ENCODE data around the gene TBCK. TPM values are rescaled to one million over a fixed set of nuclear protein-coding genes. Genes with fewer than 3 reads are reported as not detected.
A peak's percentile ranks its signal among the peaks of the same experiment; 100 is the strongest.
"Not testable (repeated sequence)": the region's sequence is repeated elsewhere in the genome, so short reads cannot be mapped to it uniquely, and the experiment has no call there.

Gene TBCK
- polyA plus RNA-seq, 1 of the 3 experiments (the other 2 are of a cell fraction): 14.6 TPM

DNA sequence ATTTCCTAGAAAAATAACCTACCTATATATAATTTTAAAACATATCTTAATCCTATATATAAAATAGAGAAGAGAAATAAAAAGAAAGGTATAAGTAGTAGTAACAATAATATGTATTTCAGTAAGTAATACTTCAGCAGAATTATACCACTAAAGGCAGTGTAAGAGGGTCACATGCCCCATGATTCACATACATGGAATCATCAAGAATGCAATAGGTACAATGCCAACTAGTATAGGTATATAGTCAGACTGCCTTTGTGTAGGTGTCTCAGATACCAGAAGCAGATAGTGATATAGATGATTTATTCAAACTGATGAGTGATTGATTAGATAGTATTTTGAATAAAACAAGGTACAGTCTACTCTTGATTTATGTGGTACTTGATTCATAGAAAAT, 9.8 kb upstream of the TBCK start:
- no peaks in the 10 kb centered on the region for H3K27me3 ChIP-seq (ENCODE audit: insufficient read depth)
- H4K20me1 ChIP-seq (ENCODE audit: insufficient read depth): no peaks in the 10 kb centered on the region
- DNase-seq: no peak
- no peaks in the 10 kb centered on the region; the same call in 1 of the 2 replicates for H3K9me2 ChIP-seq
- no peaks in the 10 kb centered on the region; the same call in 1 of the 2 replicates for H3K9me3 ChIP-seq
- peaks cover 34% of the 10 kb centered on the region for H3F3A ChIP-seq (replicated peaks; ENCODE audit: insufficient read depth)
- ChIA-PET CTCF (no interaction called here), POLR2A (no interaction called here)
- H3K9ac ChIP-seq: no peak overlapping the region
- H2AFZ ChIP-seq (ENCODE audit: low read depth): no peak overlapping the region
- TF ChIP-seq, protein P1, sequence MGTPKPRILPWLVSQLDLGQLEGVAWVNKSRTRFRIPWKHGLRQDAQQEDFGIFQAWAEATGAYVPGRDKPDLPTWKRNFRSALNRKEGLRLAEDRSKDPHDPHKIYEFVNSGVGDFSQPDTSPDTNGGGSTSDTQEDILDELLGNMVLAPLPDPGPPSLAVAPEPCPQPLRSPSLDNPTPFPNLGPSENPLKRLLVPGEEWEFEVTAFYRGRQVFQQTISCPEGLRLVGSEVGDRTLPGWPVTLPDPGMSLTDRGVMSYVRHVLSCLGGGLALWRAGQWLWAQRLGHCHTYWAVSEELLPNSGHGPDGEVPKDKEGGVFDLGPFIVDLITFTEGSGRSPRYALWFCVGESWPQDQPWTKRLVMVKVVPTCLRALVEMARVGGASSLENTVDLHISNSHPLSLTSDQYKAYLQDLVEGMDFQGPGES (IDR thresholded peaks at IDR 0.05; ENCODE audit: low read depth, low read length): no peak
- TF ChIP-seq, protein P2, sequence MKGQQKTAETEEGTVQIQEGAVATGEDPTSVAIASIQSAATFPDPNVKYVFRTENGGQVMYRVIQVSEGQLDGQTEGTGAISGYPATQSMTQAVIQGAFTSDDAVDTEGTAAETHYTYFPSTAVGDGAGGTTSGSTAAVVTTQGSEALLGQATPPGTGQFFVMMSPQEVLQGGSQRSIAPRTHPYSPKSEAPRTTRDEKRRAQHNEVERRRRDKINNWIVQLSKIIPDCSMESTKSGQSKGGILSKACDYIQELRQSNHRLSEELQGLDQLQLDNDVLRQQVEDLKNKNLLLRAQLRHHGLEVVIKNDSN (IDR thresholded peaks at IDR 0.05; ENCODE audit: borderline replicate concordance, low read depth): peak; percentile 62; the same call in 1 of the 2 replicates
- no peak overlapping the region for H3K27ac ChIP-seq (ENCODE audit: low read depth in 2 of 2, low read length in 1 of 2)
- H3K4me2 ChIP-seq: no peak overlapping the region
- peaks cover 0 to 8% of the 10 kb centered on the region in 2 experiments; a peak in 2 of 4 replicates for H3K4me1 ChIP-seq (ENCODE audit: control insufficient read depth in 1 of 2, insufficient read depth in 2 of 2, low read depth in 1 of 2, low read length in 1 of 2)
- H3K79me2 ChIP-seq (ENCODE audit: insufficient read depth): peaks cover 49% of the 10 kb centered on the region
- no peak overlapping the region for H3K4me3 ChIP-seq (ENCODE audit: low read depth in 2 of 2, low read length in 1 of 2)
- peaks cover 50 to 68% of the 10 kb centered on the region in 2 experiments for H3K36me3 ChIP-seq (replicated peaks in 1 of 2; ENCODE audit: control insufficient read depth in 1 of 2, insufficient read depth in 2 of 2, low read length in 1 of 2)

DNA sequence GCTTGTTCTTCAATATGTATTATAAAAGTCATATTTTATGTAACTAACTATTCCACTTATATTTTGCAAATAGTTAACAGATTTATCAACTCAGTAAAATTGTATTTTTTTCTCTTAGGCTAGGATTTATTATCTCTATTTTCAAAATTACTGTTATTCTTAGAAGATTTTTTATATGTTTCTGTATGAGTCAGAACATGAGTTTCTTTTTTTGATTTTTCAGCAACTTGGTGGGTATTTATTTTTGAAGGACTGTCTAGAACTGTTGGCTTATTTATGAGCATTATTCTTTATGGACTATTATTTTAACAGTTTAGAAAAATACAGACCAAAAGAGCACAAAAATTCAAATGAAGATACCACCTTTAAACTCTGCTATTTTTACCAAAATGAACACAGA, 7.1 kb upstream of the TBCK start:
- H3K79me2 ChIP-seq (ENCODE audit: insufficient read depth): peaks cover 76% of the 10 kb centered on the region

DNA sequence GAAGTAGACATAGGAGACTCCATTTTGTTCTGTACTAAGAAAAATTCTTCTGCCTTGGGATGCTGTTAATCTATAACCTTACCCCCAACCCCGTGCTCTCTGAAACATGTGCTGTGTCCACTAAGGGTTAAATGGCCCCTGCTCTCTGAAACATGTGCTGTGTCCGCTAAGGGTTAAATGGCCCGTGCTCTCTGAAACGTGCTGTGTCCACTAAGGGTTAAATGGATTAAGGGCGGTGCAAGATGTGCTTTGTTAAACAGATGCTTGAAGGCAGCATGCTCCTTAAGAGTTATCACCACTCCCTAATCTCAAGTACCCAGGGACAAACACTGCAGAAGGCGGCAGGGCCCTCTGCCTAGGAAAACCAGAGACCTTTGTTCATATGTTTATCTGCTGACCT, 5.8 kb upstream of the TBCK start:
- Histone ChIP-seq H3K4me1 (ENCODE audit: control insufficient read depth in 1 of 2, insufficient read depth in 2 of 2, low read depth in 1 of 2, low read length in 1 of 2) (peaks cover 9 to 21% of the 10 kb centered on the region in 2 experiments; a peak in 3 of 4 replicates), H3K36me3 (replicated peaks in 1 of 2; ENCODE audit: control insufficient read depth in 1 of 2, insufficient read depth in 2 of 2, low read length in 1 of 2) (peaks cover 25 to 34% of the 10 kb centered on the region in 2 experiments), H3K79me2 (ENCODE audit: insufficient read depth) (peaks cover 89% of the 10 kb centered on the region)
- CTCF ChIA-PET; H3K9me3 ChIP-seq; H4K20me1 ChIP-seq (ENCODE audit: insufficient read depth); H2AFZ ChIP-seq (ENCODE audit: low read depth); DNase-seq; H3K9me2 ChIP-seq; H3K4me2 ChIP-seq; H3K27me3 ChIP-seq (ENCODE audit: insufficient read depth); POLR2A ChIA-PET; H3K4me3 ChIP-seq (ENCODE audit: low read depth in 2 of 2, low read length in 1 of 2); H3K9ac ChIP-seq; H3F3A ChIP-seq (replicated peaks; ENCODE audit: insufficient read depth); H3K27ac ChIP-seq (ENCODE audit: low read depth in 2 of 2, low read length in 1 of 2): not testable (repeated sequence)
- WGBS (ENCODE audit: low lambda C conversion rate): 86% methylated on average over 5 of the region's 6 CpGs

More for the DNA sequence above, 7.1 kb upstream of the TBCK start:
- peaks cover 0 to 12% of the 10 kb centered on the region in 2 experiments; a peak in 2 of 4 replicates for H3K4me1 ChIP-seq (ENCODE audit: control insufficient read depth in 1 of 2, insufficient read depth in 2 of 2, low read depth in 1 of 2, low read length in 1 of 2)
- H3K27ac ChIP-seq (ENCODE audit: low read depth in 2 of 2, low read length in 1 of 2): no peak overlapping the region
- POLR2A ChIA-PET: no interaction called here
- CTCF ChIA-PET: no interaction called here
- no peak for DNase-seq
- H3K36me3 ChIP-seq (replicated peaks in 1 of 2; ENCODE audit: control insufficient read depth in 1 of 2, insufficient read depth in 2 of 2, low read length in 1 of 2): peaks cover 34 to 46% of the 10 kb centered on the region in 2 experiments
- H3K9me3 ChIP-seq: no peaks in the 10 kb centered on the region; the same call in 1 of the 2 replicates
- H3K27me3 ChIP-seq (ENCODE audit: insufficient read depth): no peaks in the 10 kb centered on the region
- H3K4me3 ChIP-seq (ENCODE audit: low read depth in 2 of 2, low read length in 1 of 2): no peak overlapping the region
- no peak overlapping the region for H3K9ac ChIP-seq
- no peaks in the 10 kb centered on the region for H4K20me1 ChIP-seq (ENCODE audit: insufficient read depth)
- H3K4me2 ChIP-seq: no peak overlapping the region
- TF ChIP-seq POLR2AphosphoS5 (IDR thresholded peaks at IDR 0.05; ENCODE audit: low read depth, low read length) (no peak), RXRA (IDR thresholded peaks at IDR 0.05; ENCODE audit: borderline replicate concordance, low read depth) (no peak), NRF1 (IDR thresholded peaks at IDR 0.05; ENCODE audit: low read depth, low read length) (no peak), ELF1 (IDR thresholded peaks at IDR 0.05) (no peak), JUND (IDR thresholded peaks at IDR 0.05) (no peak), RCOR1 (IDR thresholded peaks at IDR 0.05; ENCODE audit: low read length) (no peak), FOXJ3 (CRISPR knock-in tag; IDR thresholded peaks at IDR 0.05) (no peak), FOSL2 (IDR thresholded peaks at IDR 0.05; ENCODE audit: borderline replicate concordance, low read depth) (no peak), NFIC (IDR thresholded peaks at IDR 0.05; ENCODE audit: borderline replicate concordance) (no peak)
- TF ChIP-seq, protein P3, sequence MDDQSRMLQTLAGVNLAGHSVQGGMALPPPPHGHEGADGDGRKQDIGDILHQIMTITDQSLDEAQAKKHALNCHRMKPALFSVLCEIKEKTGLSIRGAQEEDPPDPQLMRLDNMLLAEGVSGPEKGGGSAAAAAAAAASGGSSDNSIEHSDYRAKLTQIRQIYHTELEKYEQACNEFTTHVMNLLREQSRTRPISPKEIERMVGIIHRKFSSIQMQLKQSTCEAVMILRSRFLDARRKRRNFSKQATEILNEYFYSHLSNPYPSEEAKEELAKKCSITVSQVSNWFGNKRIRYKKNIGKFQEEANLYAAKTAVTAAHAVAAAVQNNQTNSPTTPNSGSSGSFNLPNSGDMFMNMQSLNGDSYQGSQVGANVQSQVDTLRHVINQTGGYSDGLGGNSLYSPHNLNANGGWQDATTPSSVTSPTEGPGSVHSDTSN (IDR thresholded peaks at IDR 0.05): no peak
- peaks cover 23% of the 10 kb centered on the region for H3F3A ChIP-seq (replicated peaks; ENCODE audit: insufficient read depth)
- H2AFZ ChIP-seq (ENCODE audit: low read depth): no peak overlapping the region
- H3K9me2 ChIP-seq: no peaks in the 10 kb centered on the region; the same call in 1 of the 2 replicates

DNA sequence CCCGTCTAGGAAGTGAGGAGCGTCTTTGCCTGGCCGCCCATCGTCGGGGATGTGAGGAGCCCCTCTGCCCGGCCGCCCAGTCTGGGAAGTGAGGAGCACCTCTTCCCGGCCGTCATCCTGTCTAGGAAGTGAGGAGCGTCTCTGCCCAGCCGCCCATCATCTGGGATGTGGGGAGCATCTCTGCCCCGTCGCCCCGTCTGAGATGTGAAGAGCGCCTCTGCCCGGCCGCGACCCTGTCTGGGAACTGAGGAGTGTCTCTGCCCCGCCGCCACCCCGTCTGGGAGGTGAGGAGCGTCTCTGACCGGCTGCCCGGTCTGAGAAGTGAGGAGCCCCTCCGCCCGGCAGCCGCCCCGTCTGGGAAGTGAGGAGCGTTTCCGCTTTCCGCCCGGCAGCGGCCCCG, 5.2 kb upstream of the TBCK start:
- H4K20me1 ChIP-seq (ENCODE audit: insufficient read depth); H3K27me3 ChIP-seq (ENCODE audit: insufficient read depth); H3K27ac ChIP-seq (ENCODE audit: low read depth in 2 of 2, low read length in 1 of 2); H3K9ac ChIP-seq; CTCF ChIA-PET; H3F3A ChIP-seq (replicated peaks; ENCODE audit: insufficient read depth); H3K4me2 ChIP-seq; H3K4me3 ChIP-seq (ENCODE audit: low read depth in 2 of 2, low read length in 1 of 2); DNase-seq; H2AFZ ChIP-seq (ENCODE audit: low read depth); H3K9me3 ChIP-seq; H3K9me2 ChIP-seq; POLR2A ChIA-PET: not testable (repeated sequence)
- Histone ChIP-seq H3K79me2 (ENCODE audit: insufficient read depth) (peaks cover 93% of the 10 kb centered on the region), H3K4me1 (ENCODE audit: control insufficient read depth in 1 of 2, insufficient read depth in 2 of 2, low read depth in 1 of 2, low read length in 1 of 2) (peaks cover 9 to 21% of the 10 kb centered on the region in 2 experiments; a peak in 3 of 4 replicates), H3K36me3 (replicated peaks in 1 of 2; ENCODE audit: control insufficient read depth in 1 of 2, insufficient read depth in 2 of 2, low read length in 1 of 2) (peaks cover 25 to 27% of the 10 kb centered on the region in 2 experiments)
- WGBS (ENCODE audit: low lambda C conversion rate): 88% methylated on average over 15 of the region's 34 CpGs

Measured in SK-N-SH (cell line).